Effector CD8-positive, alpha-beta T cell (primary cell): ENCODE measurements around the gene RASAL2.
"Not testable (repeated sequence)": the region's sequence is repeated elsewhere in the genome, so short reads cannot be mapped to it uniquely, and the experiment has no call there.

Experiments
- DNase-seq: peaks from one replicate; lab custom pipeline; 2025; lab: John Stamatoyannopoulos, UW

Gene RASAL2

DNA sequence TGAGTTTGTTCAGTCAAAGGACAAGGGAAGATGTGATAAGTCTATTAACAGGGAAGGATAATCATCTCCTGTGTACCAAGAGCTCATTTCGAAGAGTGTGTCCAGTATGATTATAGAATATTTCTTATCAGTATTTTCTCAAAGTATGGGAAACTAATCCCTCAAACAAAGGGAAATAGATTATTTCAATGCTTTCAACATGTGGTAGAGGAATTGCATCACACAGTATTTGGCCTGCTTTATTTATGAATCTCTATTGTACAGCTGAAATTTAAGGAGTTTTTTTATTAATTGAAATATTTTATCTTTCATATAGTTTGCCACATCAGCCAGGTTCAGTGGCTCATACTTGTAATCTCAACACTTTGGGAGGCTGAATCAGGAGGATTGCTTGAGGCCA lies 251.9 kb downstream of the RASAL2 start:
- DNase-seq, result no peak

- DNase-seq, result no peak
Observed at GRCh38 chr1:178349801-178350200, 255.9 kb downstream of the RASAL2 start.

- not testable (repeated sequence) for DNase-seq
Observed at GRCh38 chr1:178351911-178352310, 258.0 kb downstream of the RASAL2 start.

- DNase-seq, result no peak
Observed at GRCh38 chr1:178352790-178353416, 259.0 kb downstream of the RASAL2 start.

DNA sequence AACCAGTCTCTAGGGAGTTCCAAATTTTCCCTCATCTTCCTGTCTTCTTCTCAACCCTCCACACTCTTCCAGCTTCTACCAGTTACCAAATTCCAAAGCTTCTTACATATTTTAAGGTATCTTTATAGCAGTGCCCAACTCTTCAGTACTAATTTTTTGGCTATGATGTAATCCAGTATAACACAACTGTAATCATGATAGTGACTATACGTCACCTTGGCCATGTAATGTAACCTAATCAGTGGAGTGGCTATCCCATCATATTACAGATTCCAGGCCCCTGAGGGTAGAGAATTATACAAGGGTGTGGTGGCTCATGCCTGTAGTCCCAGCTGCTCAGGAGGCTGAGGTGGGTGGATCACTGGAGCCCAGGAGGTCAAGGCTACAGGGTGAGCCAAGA lies 259.6 kb downstream of the RASAL2 start:
- DNase-seq, result no peak

- no peak for DNase-seq
Observed at GRCh38 chr1:178354816-178355215, 260.9 kb downstream of the RASAL2 start.

- DNase-seq, result no peak
Observed at GRCh38 chr1:178356299-178356698, 262.4 kb downstream of the RASAL2 start.

GRCh38 chr1:178358456-178358855 lies 264.6 kb downstream of the RASAL2 start:
- DNase-seq, result no peak

DNA sequence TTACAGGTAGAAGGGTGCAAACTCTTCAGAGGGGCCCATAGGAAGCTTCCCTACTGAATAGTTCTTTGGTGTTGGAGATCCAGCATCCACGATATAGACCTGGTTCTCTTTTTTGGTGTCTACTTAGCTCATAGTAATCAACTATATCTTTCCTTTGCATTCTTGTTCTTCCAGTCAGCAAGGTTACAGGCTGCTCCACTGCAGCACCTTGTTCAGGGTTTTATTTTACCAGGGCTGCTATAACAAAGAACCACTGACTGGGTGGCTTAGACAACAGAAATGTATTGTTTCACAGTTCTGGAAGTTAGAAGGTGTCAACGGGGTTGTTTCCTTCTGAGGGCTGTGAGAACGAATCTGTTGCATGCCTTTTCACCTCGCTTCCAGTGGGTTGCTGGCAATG lies 266.5 kb downstream of the RASAL2 start:
- no peak for DNase-seq

DNA sequence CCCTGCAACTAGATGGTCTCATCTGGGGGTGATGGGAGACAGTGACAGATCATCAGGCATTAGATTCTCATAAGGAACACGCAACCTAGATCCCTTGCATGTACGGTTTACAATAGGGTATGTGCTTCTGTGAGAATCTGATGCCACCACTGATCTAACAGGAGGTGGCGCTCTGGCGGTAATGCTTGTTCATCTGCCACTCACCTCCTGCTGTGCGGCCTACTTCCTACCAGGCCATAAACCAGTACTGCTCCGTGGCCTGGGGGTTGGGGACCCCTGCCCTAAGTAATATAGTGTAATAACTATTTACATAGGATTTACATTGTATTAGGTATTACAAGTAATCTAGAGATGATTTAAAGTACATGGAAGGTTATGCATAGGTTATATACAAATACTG lies 267.9 kb downstream of the RASAL2 start:
- DNase-seq, result no peak

DNA sequence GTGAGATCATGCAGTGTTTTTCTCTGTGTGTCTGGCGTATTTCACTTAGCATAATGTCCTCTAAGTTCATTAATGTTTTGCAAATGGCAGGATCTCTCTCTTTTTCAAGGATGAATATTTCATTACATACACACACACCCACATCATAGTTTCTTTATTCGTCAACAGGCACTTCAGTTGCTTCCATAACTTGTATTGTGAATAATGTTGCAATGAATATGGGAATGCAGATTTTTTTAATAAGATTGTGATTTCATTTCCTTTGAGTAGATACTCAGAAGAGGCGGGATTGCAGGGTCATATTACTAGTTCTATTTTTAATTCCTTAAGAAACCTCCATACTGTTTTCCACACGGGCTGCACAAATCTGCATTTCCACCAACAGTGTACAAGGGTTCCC lies 268.8 kb downstream of the RASAL2 start:
- DNase-seq, result no peak

DNA sequence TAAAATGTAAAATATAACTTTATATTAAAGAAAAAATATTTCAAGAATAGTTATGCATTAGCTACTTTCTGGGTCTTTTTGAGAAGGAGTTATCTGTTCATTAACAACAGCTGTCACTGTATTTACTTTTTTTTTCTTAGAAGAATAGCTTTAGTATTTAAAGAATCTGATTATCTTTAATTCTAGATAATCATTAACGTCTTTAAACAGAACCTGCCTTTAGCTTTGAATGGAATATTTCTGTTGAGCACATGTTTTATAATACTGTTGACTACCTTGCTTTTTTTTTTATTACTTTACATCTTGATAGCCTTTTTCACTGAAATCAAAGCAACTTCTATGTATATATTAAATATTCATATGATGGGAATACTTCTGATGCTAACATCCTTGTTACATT lies 270.9 kb downstream of the RASAL2 start:
- DNase-seq, result no peak

DNA sequence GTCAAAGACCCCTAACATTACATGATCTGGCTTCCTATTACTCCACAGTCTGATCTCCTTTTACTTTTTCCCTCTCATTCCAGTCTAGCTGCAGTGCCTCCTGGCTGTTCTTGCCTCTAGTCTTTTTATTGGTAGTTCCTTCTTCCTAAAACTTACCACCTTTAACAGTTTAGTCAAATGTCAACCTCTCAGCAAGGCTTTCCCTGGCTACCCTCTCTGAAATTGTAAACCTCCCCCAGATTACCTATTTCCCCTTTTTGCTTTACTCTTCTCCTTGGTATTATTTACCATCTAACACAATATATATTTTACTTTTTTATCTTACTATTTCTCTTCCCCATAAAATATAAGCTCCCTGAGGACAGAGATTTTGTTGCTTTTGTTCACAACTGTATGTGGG lies 273.2 kb downstream of the RASAL2 start:
- no peak for DNase-seq

DNA sequence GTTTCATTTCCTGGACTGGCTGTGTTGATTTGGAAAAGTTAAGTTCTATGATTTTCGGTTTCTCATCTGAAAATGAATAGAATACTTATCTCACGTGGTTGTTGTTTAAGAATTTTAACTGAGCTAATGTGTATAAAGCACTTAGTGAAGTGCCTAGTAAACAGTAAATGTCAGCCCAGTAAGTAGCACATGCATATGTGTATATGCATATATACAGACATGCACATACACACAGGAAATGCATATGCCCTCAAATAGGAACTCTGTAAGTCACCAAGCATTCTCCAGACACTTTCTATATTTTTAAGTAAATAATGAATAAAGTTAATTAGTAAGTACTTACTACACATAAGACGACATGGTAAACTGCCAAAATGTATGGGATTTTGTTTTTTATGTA lies 274.3 kb downstream of the RASAL2 start:
- no peak for DNase-seq

DNA sequence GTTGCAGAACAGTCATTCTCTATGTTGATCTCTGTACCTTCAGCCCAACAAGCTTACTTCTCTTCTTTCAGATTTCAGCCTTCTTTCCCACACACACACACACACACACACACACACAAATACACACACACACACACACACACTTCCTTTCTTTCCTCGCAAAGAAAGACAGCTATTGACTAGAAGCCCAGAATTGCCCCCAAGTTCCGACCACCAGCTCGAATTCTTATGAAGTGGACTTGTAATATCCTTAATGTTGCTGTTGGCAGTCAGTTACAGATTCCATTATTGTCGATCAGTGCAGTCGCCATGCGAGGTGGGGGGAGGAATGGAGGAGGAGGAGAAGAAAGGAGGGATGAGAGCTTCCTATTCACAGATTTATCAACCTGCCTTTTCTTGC lies 277.3 kb downstream of the RASAL2 start:
- DNase-seq, result no peak

DNA sequence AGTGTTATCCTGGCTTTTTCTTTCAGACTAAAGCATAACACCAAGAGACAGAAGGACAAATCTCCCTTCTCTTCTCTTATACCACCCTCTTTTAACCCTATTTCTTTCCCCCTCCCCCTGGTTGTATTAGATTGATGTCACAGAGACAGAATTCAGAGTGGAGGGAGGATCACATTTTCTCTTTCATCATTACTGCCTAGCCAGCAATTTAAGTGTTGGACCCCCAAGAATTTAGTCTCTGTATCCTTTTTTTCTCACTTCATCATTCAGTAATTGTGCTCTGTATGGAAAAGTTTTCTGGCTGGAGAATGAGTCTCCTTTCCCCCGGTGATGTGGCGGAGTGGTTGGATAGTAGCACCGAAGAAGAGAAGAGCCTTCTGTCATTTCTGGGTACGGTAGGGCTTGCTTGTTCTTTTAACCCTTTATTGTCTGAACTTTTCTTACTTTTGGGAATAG lies 278.1 kb downstream of the RASAL2 start:
- no peak for DNase-seq

GRCh38 chr1:178374016-178374415 lies 280.1 kb downstream of the RASAL2 start:
- DNase-seq, result no peak

DNA sequence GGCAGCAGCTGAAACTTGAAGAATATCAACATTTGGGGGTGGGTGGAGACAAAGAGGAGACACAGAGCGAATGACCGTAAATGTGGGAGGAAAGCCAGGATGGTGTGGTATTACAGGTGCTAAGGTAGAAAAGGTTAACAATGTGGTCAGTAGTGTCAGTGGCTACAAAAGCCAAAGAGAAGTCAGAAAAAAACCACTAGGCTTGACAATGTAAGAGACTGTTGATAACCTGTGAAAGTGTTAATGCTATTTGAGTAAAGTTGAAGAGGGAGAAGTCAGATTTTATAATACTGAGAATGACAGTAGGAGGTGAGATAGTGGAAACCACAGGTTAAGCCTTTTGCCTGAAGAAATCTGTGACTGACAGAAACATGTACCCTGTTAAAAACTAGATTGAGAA lies 282.1 kb downstream of the RASAL2 start:
- DNase-seq, result no peak

- no peak for DNase-seq
Observed at GRCh38 chr1:178379807-178380206, 285.9 kb downstream of the RASAL2 start.

GRCh38 chr1:178382372-178382771 lies 288.5 kb downstream of the RASAL2 start:
- DNase-seq, result no peak

DNA sequence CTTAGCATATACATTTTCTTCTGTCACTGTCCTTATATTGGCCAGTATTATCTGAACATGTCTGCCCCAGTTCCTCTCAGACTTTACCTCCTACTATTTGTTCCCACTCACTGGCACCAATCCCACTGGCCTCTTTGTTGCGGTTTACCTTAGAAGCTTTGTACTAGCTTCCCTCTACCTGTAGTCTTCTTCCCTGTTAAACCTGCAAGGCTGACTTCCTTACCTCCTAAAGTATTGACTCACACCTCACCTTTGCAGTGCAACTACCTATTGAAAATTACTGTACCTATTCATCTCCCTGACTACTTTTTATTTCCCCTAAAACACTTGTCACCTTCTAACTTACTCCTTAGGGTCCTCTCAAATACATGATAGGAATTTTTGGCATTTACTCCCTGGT lies 291.8 kb downstream of the RASAL2 start:
- DNase-seq, result no peak

DNA sequence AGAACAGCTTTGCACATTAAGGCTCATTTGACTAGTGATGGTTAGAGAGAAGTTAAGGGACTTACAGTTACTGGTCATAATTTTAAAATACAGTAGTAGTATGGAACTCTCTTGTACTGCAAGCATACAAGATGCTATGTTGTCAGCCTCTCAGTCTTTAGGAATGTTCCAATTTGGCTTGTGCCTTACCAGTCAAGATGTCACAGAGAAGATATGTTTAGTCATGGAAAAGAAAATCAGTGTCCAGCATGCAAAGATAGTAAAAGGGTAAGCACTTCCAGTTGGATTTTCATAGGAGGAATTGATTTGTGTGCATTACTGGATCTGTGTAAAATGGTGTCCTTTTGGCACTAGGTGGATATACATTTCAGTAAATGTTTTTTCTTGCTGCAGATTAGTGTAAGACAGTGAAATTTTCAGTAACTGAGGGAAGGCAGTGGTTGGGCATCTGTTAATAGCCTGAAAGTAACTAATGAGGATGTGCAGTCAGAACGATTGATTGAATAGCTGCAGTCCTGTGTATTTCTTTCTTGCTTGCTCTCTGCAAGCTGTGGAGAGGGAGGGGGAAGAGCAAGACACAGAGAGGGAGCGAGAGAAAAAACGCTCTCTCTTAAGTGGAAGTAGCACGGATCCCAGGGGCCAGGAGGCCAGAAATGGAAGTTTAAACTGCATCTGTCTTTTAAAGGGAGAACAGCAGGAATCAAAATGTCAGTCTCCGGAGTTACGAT lies 294.7 kb downstream of the RASAL2 start:
- DNase-seq, result no peak

- DNase-seq, result no peak
Observed at GRCh38 chr1:178389441-178389840, 295.5 kb downstream of the RASAL2 start.

DNA sequence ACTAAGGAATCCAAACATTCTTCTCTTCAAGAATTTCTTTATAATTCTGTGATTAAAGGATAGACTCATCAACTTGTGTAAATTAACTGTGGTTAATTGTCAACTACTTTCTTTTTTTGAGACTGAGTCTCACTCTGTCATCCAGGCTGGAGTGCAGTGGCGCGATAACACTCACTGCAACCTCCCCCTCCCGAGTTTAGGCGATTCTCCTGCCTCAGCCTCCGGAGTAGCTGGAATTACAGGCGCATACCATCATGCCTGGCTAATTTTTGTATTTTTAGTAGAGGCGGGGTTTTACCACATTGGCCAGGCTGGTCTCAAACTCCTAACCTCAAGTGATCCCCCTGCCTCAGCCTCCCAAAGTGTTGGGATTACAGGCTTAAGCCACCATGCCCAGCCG lies 296.4 kb downstream of the RASAL2 start:
- not testable (repeated sequence) for DNase-seq
